ENCODE data around the gene P2RY8. TPM values are rescaled to one million over a fixed set of nuclear protein-coding genes. Genes with fewer than 3 reads are reported as not detected.

P2RY8 gene
- polyA plus RNA-seq, 3 donors, result 18.9 to 40.0 (median 33.3) TPM

- Histone ChIP-seq H3K4me3 (replicated peaks in 1 of 3; ENCODE audit: low read depth in 2 of 3, low read length in 3 of 3) (peak overlapping the region; percentile 62 to 99 (median 95)), H4K20me1 (ENCODE audit: insufficient read depth, low read length) (peaks cover 25% of the 10 kb centered on the region), H3K27me3 (ENCODE audit: control insufficient read depth in 2 of 2, insufficient read depth in 2 of 2, low read length in 2 of 2) (no peaks in the 10 kb centered on the region), H3K4me1 (ENCODE audit: control insufficient read depth in 1 of 2, insufficient read depth in 2 of 2, low read length in 2 of 2) (peaks cover 18 to 35% of the 10 kb centered on the region in 2 donors), H2AFZ (ENCODE audit: insufficient read depth, low read depth, low read length, poor library complexity, severe bottlenecking) (peak overlapping the region; percentile 41), H3K9ac (ENCODE audit: insufficient read depth, low read length, poor library complexity, severe bottlenecking) (peak overlapping the region; percentile 89), H3K4me2 (replicated peaks; ENCODE audit: extremely low read depth, low read length, poor library complexity, severe bottlenecking) (peak overlapping the region; percentile 93), H3K36me3 (replicated peaks in 1 of 2; ENCODE audit: control insufficient read depth in 1 of 2, insufficient read depth in 2 of 2, low read length in 2 of 2) (peaks cover 5 to 10% of the 10 kb centered on the region in 2 donors), H3K9me3 (replicated peaks in 1 of 2; ENCODE audit: control insufficient read depth in 1 of 2, insufficient read depth in 1 of 2, low read length in 2 of 2) (no peaks in the 10 kb centered on the region), H3K79me2 (ENCODE audit: insufficient read depth, low read length) (peaks cover 53% of the 10 kb centered on the region), H3K27ac (ENCODE audit: low read depth in 1 of 2, low read length in 2 of 2) (peak overlapping the region; percentile 91 to 97)
- WGBS (ENCODE audit: insufficient coverage), result 0% methylated on average over 22 of the region's 33 CpGs
- H3K9me3 Mint-ChIP-seq, result peaks cover 0 to 7% (median 0%) of the 10 kb centered on the region in 7 donors
- peaks cover 0 to 2% (median 0%) of the 10 kb centered on the region in 3 donors for H3K27me3 Mint-ChIP-seq (ENCODE audit: low read depth in 3 of 3)
- intact Hi-C loops (cut with micrococcal nuclease), result loop anchor here (2.0 to 5.0 kb wide), 3 partner anchors 31 to 83 kb away; partner anchors contain the start of gene ASMTL (in 1 of the 2)
- peaks cover 17% of the 10 kb centered on the region for H3K4me1 Mint-ChIP-seq
- H3K4me3 Mint-ChIP-seq, result peak overlapping the region; percentile 95 to 96
- TF ChIP-seq CTCF (IDR thresholded peaks at IDR 0.05), result no peak
- H3K36me3 Mint-ChIP-seq, result peaks cover 3 to 7% of the 10 kb centered on the region in 2 donors
- H3K27ac Mint-ChIP-seq, result peak overlapping the region; percentile 94 to 100 (median 99)
- peak; percentile 81 to 89 (median 84) for DNase-seq
These were observed 1.5 kb downstream of the P2RY8 start for GRCh38 chrX:1535241-1536041.

GRCh38 chrX:1534301-1535168 is 2.5 kb downstream of the P2RY8 start:
- Histone ChIP-seq H2AFZ (ENCODE audit: insufficient read depth, low read depth, low read length, poor library complexity, severe bottlenecking) (peak overlapping the region; percentile 65), H3K27ac (ENCODE audit: low read depth in 1 of 2, low read length in 2 of 2) (peak overlapping the region; percentile 91 to 97), H4K20me1 (ENCODE audit: insufficient read depth, low read length) (peaks cover 34% of the 10 kb centered on the region), H3K9ac (ENCODE audit: insufficient read depth, low read length, poor library complexity, severe bottlenecking) (peak overlapping the region; percentile 89), H3K4me3 (replicated peaks in 1 of 3; ENCODE audit: low read depth in 2 of 3, low read length in 3 of 3) (peak overlapping the region; percentile 62 to 99 (median 95)), H3K4me2 (replicated peaks; ENCODE audit: extremely low read depth, low read length, poor library complexity, severe bottlenecking) (peak overlapping the region; percentile 93), H3K36me3 (replicated peaks in 1 of 2; ENCODE audit: control insufficient read depth in 1 of 2, insufficient read depth in 2 of 2, low read length in 2 of 2) (peaks cover 5 to 14% of the 10 kb centered on the region in 2 donors), H3K4me1 (ENCODE audit: control insufficient read depth in 1 of 2, insufficient read depth in 2 of 2, low read length in 2 of 2) (peaks cover 18 to 35% of the 10 kb centered on the region in 2 donors), H3K79me2 (ENCODE audit: insufficient read depth, low read length) (peaks cover 62% of the 10 kb centered on the region), H3K9me3 (replicated peaks in 1 of 2; ENCODE audit: control insufficient read depth in 1 of 2, insufficient read depth in 1 of 2, low read length in 2 of 2) (no peaks in the 10 kb centered on the region), H3K27me3 (ENCODE audit: control insufficient read depth in 2 of 2, insufficient read depth in 2 of 2, low read length in 2 of 2) (no peaks in the 10 kb centered on the region)
- intact Hi-C loops (cut with micrococcal nuclease), result loop anchor here (5.0 kb wide), 2 partner anchors 67 to 82 kb away; partner anchors contain the start of gene ASMTL (in 1 of the 2)
- WGBS (ENCODE audit: insufficient coverage), result 5% methylated on average over 7 of the region's 22 CpGs
- Mint-ChIP-seq H3K27ac (peak overlapping the region; percentile 94 to 100 (median 99)), H3K4me1 (peaks cover 17% of the 10 kb centered on the region), H3K36me3 (peaks cover 3 to 7% of the 10 kb centered on the region in 2 donors), H3K27me3 (ENCODE audit: low read depth in 3 of 3) (peaks cover 0 to 2% (median 0%) of the 10 kb centered on the region in 3 donors), H3K9me3 (peaks cover 0 to 7% (median 0%) of the 10 kb centered on the region in 7 donors), H3K4me3 (peak overlapping the region; percentile 95 to 96)
- peak in 2 of 3 donors; percentile 5 to 29 for DNase-seq
- TF ChIP-seq CTCF (IDR thresholded peaks at IDR 0.05), result no peak

Data from CD14-positive monocyte (primary cell).